Skin of body (tissue), 2 donors: ENCODE data around the gene NUP210L. TPM values are rescaled to one million over a fixed set of nuclear protein-coding genes. Genes with fewer than 3 reads are reported as not detected.
A peak's percentile ranks its signal among the peaks of the same experiment; 100 is the strongest.
"Not testable (repeated sequence)": the region's sequence is repeated elsewhere in the genome, so short reads cannot be mapped to it uniquely, and the experiment has no call there.

ENCODE experiments used
- DNase-seq: peaks from one replicate; lab custom pipeline; 2025; lab: John Stamatoyannopoulos, UW
- total RNA-seq: library from RNA; depleted of rRNA; stranded (reverse); fragments of >200 nt; gene quantifications from one replicate; pipeline ENCODE4 v1.2.3, GENCODE V29; 2014

Gene NUP210L
- total RNA-seq, 1 donor from 2014 or later, result 0.10 TPM

GRCh38 chr1:154170547-154171222 lies 15.8 kb upstream of the NUP210L start:
- no peak for DNase-seq

GRCh38 chr1:154167461-154167860 lies 12.6 kb upstream of the NUP210L start:
- no peak for DNase-seq

GRCh38 chr1:154166207-154166606 lies 11.3 kb upstream of the NUP210L start:
- DNase-seq, result no peak

GRCh38 chr1:154159554-154159953 lies 4.7 kb upstream of the NUP210L start:
- DNase-seq, result no peak

GRCh38 chr1:154158307-154159125 lies 3.6 kb upstream of the NUP210L start:
- no peak for DNase-seq

GRCh38 chr1:154157520-154158306 lies 2.8 kb upstream of the NUP210L start:
- DNase-seq, result no peak

- peak; percentile 18 for DNase-seq
Measured at GRCh38 chr1:154155251-154155650, 378 bp upstream of the NUP210L start.

GRCh38 chr1:154154053-154154452 lies 820 bp downstream of the NUP210L start:
- DNase-seq, result no peak

GRCh38 chr1:154151311-154151710 lies 3.6 kb downstream of the NUP210L start:
- DNase-seq, result no peak

- DNase-seq, result no peak
Measured at GRCh38 chr1:154148807-154149206, 6.1 kb downstream of the NUP210L start.

GRCh38 chr1:154147505-154147904 lies 7.4 kb downstream of the NUP210L start:
- not testable (repeated sequence) for DNase-seq

- DNase-seq, result no peak
Measured at GRCh38 chr1:154145986-154146385, 8.9 kb downstream of the NUP210L start.

- DNase-seq, result no peak
Measured at GRCh38 chr1:154142358-154142757, 12.5 kb downstream of the NUP210L start.

- DNase-seq, result no peak
Measured at GRCh38 chr1:154141240-154141639, 13.6 kb downstream of the NUP210L start.

- no peak for DNase-seq
Measured at GRCh38 chr1:154137888-154138287, 17.0 kb downstream of the NUP210L start.

- DNase-seq, result no peak
Measured at GRCh38 chr1:154133256-154133655, 21.6 kb downstream of the NUP210L start.

GRCh38 chr1:154129391-154129970 lies 25.4 kb downstream of the NUP210L start:
- DNase-seq, result no peak

- not testable (repeated sequence) for DNase-seq
Measured at GRCh38 chr1:154123205-154123604, 31.7 kb downstream of the NUP210L start.

- no peak for DNase-seq
Measured at GRCh38 chr1:154117642-154118041, 37.2 kb downstream of the NUP210L start.

- DNase-seq, result no peak
Measured at GRCh38 chr1:154115180-154115579, 39.7 kb downstream of the NUP210L start.

- DNase-seq, result no peak
Measured at GRCh38 chr1:154104433-154105082, 50.3 kb downstream of the NUP210L start.
